C4-2B (cell line): ENCODE data around the gene PTPN1.

Experiments used
- ZFX ChIP-seq: fragments of 450-650 bp; IDR thresholded peaks from 2 replicates; pipeline ENCODE4 v1.6.1; 2017
- TF ChIP-seq, protein P1 (sequence below): fragments of 450-650 bp; conservative IDR thresholded peaks from 2 replicates; pipeline ENCODE4 v1.5.1; 2017; ENCODE audit warnings: mild to moderate bottlenecking

DNA sequence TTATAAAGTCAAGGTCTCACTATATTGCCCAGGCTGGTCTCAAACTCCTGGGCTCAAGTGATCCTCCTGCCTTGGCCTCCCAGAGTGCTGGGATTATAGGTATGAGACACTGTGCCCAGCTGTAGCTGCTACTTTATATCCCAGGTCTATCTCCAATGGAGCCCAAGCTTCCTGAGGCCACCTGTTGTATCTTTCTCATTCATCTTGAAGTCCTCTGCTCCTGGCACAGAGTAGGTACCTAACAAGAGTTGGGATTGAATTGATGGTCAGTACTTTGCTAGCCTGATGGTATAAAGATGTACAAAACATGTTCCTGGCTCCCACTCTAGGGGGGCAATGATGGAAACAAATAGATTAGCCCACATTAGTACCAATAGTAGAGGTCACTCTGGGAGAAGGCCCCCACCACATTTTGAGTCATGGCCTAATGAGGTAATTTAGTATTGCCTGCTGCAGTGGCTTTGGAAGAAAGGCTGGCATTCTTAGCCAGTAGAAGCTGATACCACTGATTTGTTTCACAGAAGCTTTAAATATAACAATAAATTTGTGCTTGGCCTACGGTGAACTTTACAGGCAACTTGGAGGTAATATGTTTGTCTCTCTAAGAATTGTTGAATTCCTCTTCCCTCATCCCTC, 5.4 kb downstream of the PTPN1 start:
- TF ChIP-seq, protein P1, sequence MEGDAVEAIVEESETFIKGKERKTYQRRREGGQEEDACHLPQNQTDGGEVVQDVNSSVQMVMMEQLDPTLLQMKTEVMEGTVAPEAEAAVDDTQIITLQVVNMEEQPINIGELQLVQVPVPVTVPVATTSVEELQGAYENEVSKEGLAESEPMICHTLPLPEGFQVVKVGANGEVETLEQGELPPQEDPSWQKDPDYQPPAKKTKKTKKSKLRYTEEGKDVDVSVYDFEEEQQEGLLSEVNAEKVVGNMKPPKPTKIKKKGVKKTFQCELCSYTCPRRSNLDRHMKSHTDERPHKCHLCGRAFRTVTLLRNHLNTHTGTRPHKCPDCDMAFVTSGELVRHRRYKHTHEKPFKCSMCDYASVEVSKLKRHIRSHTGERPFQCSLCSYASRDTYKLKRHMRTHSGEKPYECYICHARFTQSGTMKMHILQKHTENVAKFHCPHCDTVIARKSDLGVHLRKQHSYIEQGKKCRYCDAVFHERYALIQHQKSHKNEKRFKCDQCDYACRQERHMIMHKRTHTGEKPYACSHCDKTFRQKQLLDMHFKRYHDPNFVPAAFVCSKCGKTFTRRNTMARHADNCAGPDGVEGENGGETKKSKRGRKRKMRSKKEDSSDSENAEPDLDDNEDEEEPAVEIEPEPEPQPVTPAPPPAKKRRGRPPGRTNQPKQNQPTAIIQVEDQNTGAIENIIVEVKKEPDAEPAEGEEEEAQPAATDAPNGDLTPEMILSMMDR: no peak
- TF ChIP-seq ZFX: no peak
